HEK293 (cell line): ENCODE data around the gene PPP1R15B.

ENCODE experiments used
- TRIM28 ChIP-seq: IDR thresholded peaks from 2 replicates; pipeline ENCODE4 v1.6.1; 2011; ENCODE audit warnings: low read length, control low read depth, borderline replicate concordance
- ZEB2 ChIP-seq: fragments of 450-650 bp; formaldehyde crosslinking; IDR thresholded peaks from 2 replicates; pipeline ENCODE4 v1.5.1; 2016; ENCODE audit warnings: missing biosample characterization, missing genetic modification characterization
- ZNF16 ChIP-seq: fragments of 450-650 bp; formaldehyde crosslinking; IDR thresholded peaks from 2 replicates; pipeline ENCODE4 v1.5.1; 2016; ENCODE audit warnings: low read depth, missing biosample characterization, missing genetic modification characterization
- ZNF169 ChIP-seq: fragments of 450-650 bp; formaldehyde crosslinking; IDR thresholded peaks from 2 replicates; pipeline ENCODE4 v1.5.1; 2016; ENCODE audit warnings: missing biosample characterization, missing genetic modification characterization
- ZNF274 ChIP-seq, 2 experiments: fragments of 200-500 bp in 1 of 2; fragments of 450-650 bp in 1 of 2; sonication (Bioruptor generic) in 1 of 2; formaldehyde crosslinking in 1 of 2; IDR thresholded peaks; 2 replicates each; pipeline versions ENCODE4 v1.5.1 to v1.6.1; 2014 to 2016; ENCODE audit warnings: borderline replicate concordance in 1 of 2, inconsistent platforms in 1 of 2, low read length in 1 of 2, missing biosample characterization in 1 of 2, missing genetic modification characterization in 1 of 2
- ZNF280D ChIP-seq: fragments of 450-650 bp; formaldehyde crosslinking; IDR thresholded peaks from 2 replicates; pipeline ENCODE4 v1.5.1; 2016; ENCODE audit warnings: missing biosample characterization, missing genetic modification characterization
- ZNF670 ChIP-seq: fragments of 450-650 bp; formaldehyde crosslinking; IDR thresholded peaks from 2 replicates; pipeline ENCODE4 v1.5.1; 2016; ENCODE audit warnings: missing biosample characterization, missing genetic modification characterization, low read depth
- ZSCAN18 ChIP-seq: fragments of 450-650 bp; formaldehyde crosslinking; IDR thresholded peaks from 2 replicates; pipeline ENCODE4 v1.5.1; 2016; ENCODE audit warnings: missing biosample characterization, missing genetic modification characterization
- TF ChIP-seq, protein P1 (sequence below): fragments of 450-650 bp; formaldehyde crosslinking; IDR thresholded peaks from 2 replicates; pipeline ENCODE4 v1.5.1; 2016; ENCODE audit warnings: missing biosample characterization, missing genetic modification characterization
- TF ChIP-seq, protein P2 (sequence below): fragments of 450-650 bp; formaldehyde crosslinking; IDR thresholded peaks from 2 replicates; pipeline ENCODE4 v1.5.1; 2016; ENCODE audit warnings: missing biosample characterization, missing genetic modification characterization
- TF ChIP-seq, protein P3 (sequence below): fragments of 450-650 bp; formaldehyde crosslinking; IDR thresholded peaks from 2 replicates; pipeline ENCODE4 v1.5.1; 2017; ENCODE audit warnings: missing biosample characterization, missing genetic modification characterization

DNA sequence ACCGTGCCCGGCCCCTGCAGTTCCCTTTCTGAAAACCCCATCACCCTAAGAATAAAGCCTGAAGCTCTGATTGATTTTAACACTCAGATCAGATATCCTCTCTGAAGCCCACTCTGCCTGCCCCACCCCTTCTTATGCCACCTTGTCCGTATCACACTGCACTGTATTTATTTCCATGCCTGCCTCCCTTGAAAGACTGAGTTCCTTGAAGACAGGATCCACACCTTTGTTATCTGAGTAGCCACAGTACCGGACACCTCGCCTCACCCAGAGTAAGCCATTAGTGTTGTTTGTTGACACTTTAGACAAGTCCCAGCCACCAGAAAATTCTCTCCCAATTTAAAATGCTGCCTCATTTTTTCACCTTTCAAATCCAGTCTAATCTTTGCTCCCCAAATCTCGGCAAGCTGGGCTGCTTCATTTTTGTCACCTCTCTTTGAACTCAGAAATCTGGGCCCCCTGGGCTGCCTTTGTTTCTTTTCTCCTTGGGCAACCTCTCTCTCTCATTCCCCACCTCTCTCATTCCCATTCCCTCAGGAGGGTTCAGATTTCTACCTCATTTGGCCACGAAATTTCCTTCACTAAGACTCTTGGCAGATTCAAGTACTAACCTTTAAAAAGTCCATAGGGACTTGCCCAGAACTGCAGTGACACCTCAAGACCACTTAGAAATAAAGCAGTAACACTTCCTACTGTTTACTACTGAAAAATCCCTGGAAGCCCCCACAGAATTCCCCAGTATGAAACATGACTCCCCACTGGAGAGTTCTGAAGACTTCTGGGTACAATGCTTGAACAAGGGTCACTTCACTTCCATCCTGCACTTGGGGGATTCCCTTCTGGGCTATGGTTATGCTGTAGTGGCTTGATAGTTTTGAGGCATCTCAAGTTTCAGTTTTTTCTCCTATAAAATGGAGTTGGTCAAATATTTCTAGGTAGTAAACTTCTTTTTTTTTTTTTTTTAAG, 8.7 kb upstream of the PPP1R15B start:
- TF ChIP-seq, protein P1, sequence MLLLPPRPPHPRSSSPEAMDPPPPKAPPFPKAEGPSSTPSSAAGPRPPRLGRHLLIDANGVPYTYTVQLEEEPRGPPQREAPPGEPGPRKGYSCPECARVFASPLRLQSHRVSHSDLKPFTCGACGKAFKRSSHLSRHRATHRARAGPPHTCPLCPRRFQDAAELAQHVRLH (tag by site-specific recombination) = no peak
- TF ChIP-seq ZNF280D (tag by site-specific recombination) = no peak
- TF ChIP-seq, protein P2, sequence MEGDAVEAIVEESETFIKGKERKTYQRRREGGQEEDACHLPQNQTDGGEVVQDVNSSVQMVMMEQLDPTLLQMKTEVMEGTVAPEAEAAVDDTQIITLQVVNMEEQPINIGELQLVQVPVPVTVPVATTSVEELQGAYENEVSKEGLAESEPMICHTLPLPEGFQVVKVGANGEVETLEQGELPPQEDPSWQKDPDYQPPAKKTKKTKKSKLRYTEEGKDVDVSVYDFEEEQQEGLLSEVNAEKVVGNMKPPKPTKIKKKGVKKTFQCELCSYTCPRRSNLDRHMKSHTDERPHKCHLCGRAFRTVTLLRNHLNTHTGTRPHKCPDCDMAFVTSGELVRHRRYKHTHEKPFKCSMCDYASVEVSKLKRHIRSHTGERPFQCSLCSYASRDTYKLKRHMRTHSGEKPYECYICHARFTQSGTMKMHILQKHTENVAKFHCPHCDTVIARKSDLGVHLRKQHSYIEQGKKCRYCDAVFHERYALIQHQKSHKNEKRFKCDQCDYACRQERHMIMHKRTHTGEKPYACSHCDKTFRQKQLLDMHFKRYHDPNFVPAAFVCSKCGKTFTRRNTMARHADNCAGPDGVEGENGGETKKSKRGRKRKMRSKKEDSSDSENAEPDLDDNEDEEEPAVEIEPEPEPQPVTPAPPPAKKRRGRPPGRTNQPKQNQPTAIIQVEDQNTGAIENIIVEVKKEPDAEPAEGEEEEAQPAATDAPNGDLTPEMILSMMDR (tag by site-specific recombination) = no peak
- no peak for TF ChIP-seq ZNF670 (tag by site-specific recombination)
- TF ChIP-seq ZEB2 (tag by site-specific recombination) = no peak
- TF ChIP-seq ZNF274 (IDR thresholded peaks at IDR 0.05; ENCODE audit: low read length) = no peak
- TF ChIP-seq ZNF274 (tag by site-specific recombination; IDR thresholded peaks at IDR 0.05; ENCODE audit: borderline replicate concordance) = no peak
- TF ChIP-seq ZNF169 (tag by site-specific recombination) = no peak
- TF ChIP-seq, protein P3, sequence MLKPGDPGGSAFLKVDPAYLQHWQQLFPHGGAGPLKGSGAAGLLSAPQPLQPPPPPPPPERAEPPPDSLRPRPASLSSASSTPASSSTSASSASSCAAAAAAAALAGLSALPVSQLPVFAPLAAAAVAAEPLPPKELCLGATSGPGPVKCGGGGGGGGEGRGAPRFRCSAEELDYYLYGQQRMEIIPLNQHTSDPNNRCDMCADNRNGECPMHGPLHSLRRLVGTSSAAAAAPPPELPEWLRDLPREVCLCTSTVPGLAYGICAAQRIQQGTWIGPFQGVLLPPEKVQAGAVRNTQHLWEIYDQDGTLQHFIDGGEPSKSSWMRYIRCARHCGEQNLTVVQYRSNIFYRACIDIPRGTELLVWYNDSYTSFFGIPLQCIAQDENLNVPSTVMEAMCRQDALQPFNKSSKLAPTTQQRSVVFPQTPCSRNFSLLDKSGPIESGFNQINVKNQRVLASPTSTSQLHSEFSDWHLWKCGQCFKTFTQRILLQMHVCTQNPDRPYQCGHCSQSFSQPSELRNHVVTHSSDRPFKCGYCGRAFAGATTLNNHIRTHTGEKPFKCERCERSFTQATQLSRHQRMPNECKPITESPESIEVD (tag by site-specific recombination) = peak; percentile 21; the same call in 1 of the 2 replicates
- TF ChIP-seq ZSCAN18 (tag by site-specific recombination) = no peak
- no peak for TF ChIP-seq TRIM28
- no peak for TF ChIP-seq ZNF16 (tag by site-specific recombination)
